CD4-positive, alpha-beta memory T cell (primary cell): ENCODE data around the gene LRPAP1. TPM values are rescaled to one million over a fixed set of nuclear protein-coding genes. Genes with fewer than 3 reads are reported as not detected.

Experiments
- CTCF ChIA-PET: fragments of 350-600 bp; sonication (Branson Sonifier 250); formaldehyde crosslinking; loops from one replicate; lab custom pipeline; 2021; ENCODE audit warnings: inconsistent platforms; ENCODE audit not compliant: partially characterized antibody; lab: Charles Lee
- POLR2A ChIA-PET: fragments of 350-600 bp; sonication (Branson Sonifier 250); formaldehyde crosslinking; loops from one replicate; lab custom pipeline; 2021; ENCODE audit not compliant: partially characterized antibody; lab: Charles Lee
- DNase-seq, 5 donors: peaks; one replicate each; pipeline versions ENCODE4 v3.0.0 to v3.0.0-alpha.2; 2020 to 2022; ENCODE audit warnings: mixed read lengths in 1 of 5
- H3K27ac ChIP-seq: one replicate; pipeline ENCODE4 v1.7.0; 2013; ENCODE audit warnings: low read depth, low read length
- H3K27me3 ChIP-seq: 2 replicates; pipeline ENCODE4 v1.7.0; 2013; ENCODE audit warnings: mild to moderate bottlenecking, low read length, moderate library complexity; ENCODE audit not compliant: insufficient read depth
- H3K36me3 ChIP-seq: 2 replicates; pipeline ENCODE4 v1.7.0; 2013; ENCODE audit warnings: mild to moderate bottlenecking, low read length, moderate library complexity; ENCODE audit not compliant: insufficient read depth
- H3K4me1 ChIP-seq: 2 replicates; pipeline ENCODE4 v1.7.0; 2013; ENCODE audit warnings: mild to moderate bottlenecking, low read length, moderate library complexity; ENCODE audit not compliant: insufficient read depth
- H3K4me3 ChIP-seq, 2 donors: one replicate each; pipeline ENCODE4 v1.7.0; 2013; ENCODE audit warnings: low read length in 2 of 2, mild to moderate bottlenecking in 1 of 2
- H3K9me3 ChIP-seq, 2 donors: one replicate each; pipeline ENCODE4 v1.7.0; 2013; ENCODE audit warnings: low read length in 2 of 2, control low read depth in 1 of 2; ENCODE audit not compliant: control insufficient read depth in 1 of 2
- H3K27ac Mint-ChIP-seq, 7 donors: one replicate each; pipeline ENCODE4 v1.8.0; 2020 to 2021; ENCODE audit warnings: mixed read lengths in 7 of 7, mild to moderate bottlenecking in 6 of 7, inconsistent platforms in 3 of 7, moderate library complexity in 3 of 7
- H3K27me3 Mint-ChIP-seq, 2 donors: one replicate each; pipeline ENCODE4 v1.8.0; 2020 to 2021; ENCODE audit warnings: mixed read lengths in 2 of 2
- H3K36me3 Mint-ChIP-seq, 2 donors: one replicate each; pipeline ENCODE4 v1.8.0; 2020 to 2021; ENCODE audit warnings: mixed read lengths in 2 of 2, inconsistent platforms in 1 of 2, mild to moderate bottlenecking in 1 of 2
- H3K4me1 Mint-ChIP-seq, 4 donors: one replicate each; pipeline ENCODE4 v1.8.0; 2020 to 2021; ENCODE audit warnings: mixed read lengths in 4 of 4, mild to moderate bottlenecking in 1 of 4
- H3K4me3 Mint-ChIP-seq, 8 donors: one replicate each; pipeline ENCODE4 v1.8.0; 2020 to 2021; ENCODE audit warnings: mixed read lengths in 8 of 8, mild to moderate bottlenecking in 7 of 8, moderate library complexity in 6 of 8, inconsistent platforms in 3 of 8
- H3K9me3 Mint-ChIP-seq, 8 donors: one replicate each; pipeline ENCODE4 v1.8.0; 2020 to 2021; ENCODE audit warnings: mixed read lengths in 8 of 8, mild to moderate bottlenecking in 5 of 8, inconsistent platforms in 3 of 8, moderate library complexity in 1 of 8
- intact Hi-C: fragments of 100-400 bp; cut with micrococcal nuclease; formaldehyde crosslinking; loops from one replicate; pipeline ENCODE4 v1.15.1; 2023
- polyA plus RNA-seq, 2 donors: library from polyadenylated mRNA; unstranded; fragments of 300-500 nt; fragmentation: Illumina TruSeq; gene quantifications; one replicate each; pipeline ENCODE4 v1.2.3, GENCODE V29; 2021
- total RNA-seq, 2 experiments: library from RNA; stranded (reverse); gene quantifications; one replicate each; pipeline ENCODE4 v1.2.3, GENCODE V29; 2021

The LRPAP1 gene
- total and polyA plus RNA-seq, 4 experiments from 2014 or later: 84.7 to 122 (median 91.1) TPM

DNA sequence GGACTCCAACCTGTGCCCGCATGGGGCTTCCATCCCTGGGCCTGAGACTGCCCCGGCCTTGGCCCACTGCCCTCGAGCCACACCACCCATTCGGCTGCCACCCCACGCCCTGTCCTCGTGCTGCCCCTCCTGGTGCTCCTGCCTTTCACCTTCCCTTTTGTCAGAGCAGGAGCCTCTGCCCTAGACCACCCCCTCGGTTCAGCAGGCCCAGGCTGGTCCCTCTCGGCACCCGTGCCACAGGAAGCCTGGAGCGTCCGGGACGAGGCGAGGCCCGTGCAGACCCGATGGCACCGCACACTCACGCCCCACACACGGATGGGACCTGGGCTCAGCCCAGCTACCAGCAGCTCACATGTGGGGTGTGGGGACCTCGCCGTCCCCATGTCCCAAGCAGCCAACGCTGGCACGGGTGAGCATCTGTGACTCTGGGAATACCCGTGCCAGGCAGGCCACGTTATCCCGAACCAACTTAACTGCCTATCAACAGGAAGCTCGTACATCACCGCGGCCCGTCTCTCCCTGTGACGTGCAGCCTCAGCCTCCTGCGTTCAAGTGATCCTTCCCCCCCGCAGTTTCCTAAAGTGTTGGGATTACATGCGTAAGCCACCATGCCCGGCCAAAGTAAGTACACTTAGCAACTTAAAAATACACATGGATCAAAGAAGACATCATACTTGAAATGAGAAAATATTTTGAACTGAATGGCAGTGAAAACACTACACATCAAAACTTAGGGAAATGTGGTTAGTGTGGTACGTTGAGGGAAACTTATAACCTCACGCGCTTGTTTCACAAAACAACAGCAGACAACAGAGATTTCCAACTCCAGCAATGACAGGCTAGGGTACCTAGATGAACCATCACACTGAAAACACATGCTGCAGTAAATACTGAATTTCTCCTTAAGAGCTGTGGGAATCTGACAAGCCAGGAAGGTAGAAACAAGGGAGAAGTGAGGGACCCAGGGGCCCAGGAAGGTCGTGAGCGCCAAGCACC lies 29.0 kb downstream of the LRPAP1 start:
- H3K36me3 Mint-ChIP-seq: peaks cover 16 to 36% of the 10 kb centered on the region in 2 donors
- H3K27me3 ChIP-seq: no peaks in the 10 kb centered on the region
- peak overlapping the region in 3 of 7 donors; percentile 2 to 70 (median 23) for H3K27ac Mint-ChIP-seq
- no peaks in the 10 kb centered on the region for H3K9me3 ChIP-seq
- ChIA-PET POLR2A (no interaction called here), CTCF (no interaction called here)
- H3K4me1 Mint-ChIP-seq: peaks cover 5 to 8% (median 7%) of the 10 kb centered on the region in 4 donors
- peaks cover 13% of the 10 kb centered on the region for H3K36me3 ChIP-seq
- H3K9me3 Mint-ChIP-seq: no peaks in the 10 kb centered on the region
- no peak overlapping the region for H3K4me3 Mint-ChIP-seq
- H3K27ac ChIP-seq: no peak overlapping the region
- no peak for DNase-seq
- H3K4me1 ChIP-seq: no peaks in the 10 kb centered on the region
- intact Hi-C loops: no loop called here
- H3K27me3 Mint-ChIP-seq: no peaks in the 10 kb centered on the region
- no peak overlapping the region for H3K4me3 ChIP-seq

DNA sequence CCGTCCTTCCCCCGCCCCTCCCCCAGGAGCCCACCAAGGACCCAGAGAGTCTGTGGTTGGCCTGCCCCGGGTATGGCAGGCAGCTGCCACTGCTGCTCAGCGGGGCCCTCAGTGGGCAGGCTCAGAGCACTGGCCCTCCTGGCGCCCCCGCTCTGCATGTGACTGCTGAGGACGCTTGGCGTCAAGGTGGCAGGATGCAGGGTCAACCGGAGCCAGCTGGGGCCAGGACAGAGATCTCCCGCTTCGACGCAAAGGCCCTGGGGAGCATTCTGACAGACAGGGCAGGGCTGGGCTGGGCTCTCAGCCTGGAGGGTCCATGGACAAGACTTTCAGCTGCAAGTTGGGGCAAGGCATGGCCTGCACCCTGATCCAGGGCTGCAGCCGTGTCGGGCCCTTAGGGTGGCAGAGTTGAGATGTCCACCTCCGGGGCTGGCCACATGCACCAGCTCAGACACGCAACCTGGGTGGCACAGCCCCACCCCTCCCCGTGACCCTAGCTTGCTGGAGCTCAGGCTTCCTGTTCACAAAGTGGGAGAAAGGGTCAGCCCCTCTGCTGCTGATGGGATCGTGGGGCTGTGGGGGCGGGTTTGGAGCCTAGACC lies 30.3 kb downstream of the LRPAP1 start:
- Histone ChIP-seq H3K36me3 (peaks cover 9% of the 10 kb centered on the region), H3K4me3 (no peak overlapping the region), H3K27ac (no peak overlapping the region), H3K27me3 (no peaks in the 10 kb centered on the region), H3K4me1 (no peaks in the 10 kb centered on the region), H3K9me3 (no peaks in the 10 kb centered on the region)
- Mint-ChIP-seq H3K4me1 (peaks cover 4 to 7% (median 5%) of the 10 kb centered on the region in 4 donors), H3K36me3 (peaks cover 6 to 25% of the 10 kb centered on the region in 2 donors), H3K27me3 (peaks cover 0 to under 1% of the 10 kb centered on the region in 2 donors), H3K9me3 (no peaks in the 10 kb centered on the region), H3K4me3 (no peak overlapping the region), H3K27ac (peak overlapping the region in 1 of 7 donors; percentile 72)
- DNase-seq: no peak
- ChIA-PET CTCF (no interaction called here), POLR2A (no interaction called here)
- intact Hi-C loops: no loop called here

DNA sequence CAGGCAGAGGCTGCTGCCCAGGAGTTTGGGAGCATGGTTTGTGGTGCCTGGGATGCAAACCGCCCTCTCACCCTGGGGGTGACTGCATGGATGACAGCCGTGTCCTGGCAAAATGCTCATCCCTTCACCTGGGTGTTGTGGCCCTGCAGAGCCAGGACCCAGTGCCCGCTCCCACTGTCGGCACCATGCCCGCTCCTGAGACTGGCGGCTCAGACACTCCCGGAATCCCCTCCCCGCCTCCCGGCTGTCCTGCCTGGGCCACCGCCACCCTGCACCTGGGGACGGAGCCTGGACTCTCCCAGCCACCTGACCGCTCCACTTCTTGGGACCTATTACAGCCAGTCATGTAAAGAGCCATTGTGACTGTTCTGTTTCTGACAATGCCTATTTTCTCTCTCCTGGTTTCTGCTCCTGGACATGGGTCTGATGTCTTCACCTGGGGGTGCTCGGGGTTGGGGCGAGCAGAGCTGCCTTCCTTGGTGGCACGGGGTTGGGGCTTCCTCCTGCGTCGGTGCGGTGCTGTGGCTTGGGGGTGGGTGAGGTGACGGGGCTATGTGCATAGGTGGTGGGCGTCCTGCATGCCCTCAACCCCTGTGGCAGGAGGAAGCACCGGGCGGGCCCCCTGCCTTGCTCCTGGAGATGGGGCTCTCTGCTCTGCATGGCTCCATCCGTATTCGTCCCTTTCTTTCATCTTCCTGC lies 30.9 kb downstream of the LRPAP1 start:
- Histone ChIP-seq H3K9me3 (no peaks in the 10 kb centered on the region), H3K36me3 (peaks cover 6% of the 10 kb centered on the region), H3K4me3 (no peak overlapping the region), H3K27ac (no peak overlapping the region), H3K4me1 (no peaks in the 10 kb centered on the region), H3K27me3 (no peaks in the 10 kb centered on the region)
- H3K36me3 Mint-ChIP-seq: peaks cover 6 to 23% of the 10 kb centered on the region in 2 donors
- ChIA-PET POLR2A (no interaction called here), CTCF (no interaction called here)
- intact Hi-C loops: no loop called here
- peak overlapping the region in 1 of 7 donors; percentile 72 for H3K27ac Mint-ChIP-seq
- peaks cover 0 to 2% of the 10 kb centered on the region in 2 donors for H3K27me3 Mint-ChIP-seq
- no peaks in the 10 kb centered on the region for H3K9me3 Mint-ChIP-seq
- peaks cover 4 to 7% (median 5%) of the 10 kb centered on the region in 4 donors for H3K4me1 Mint-ChIP-seq
- DNase-seq: no peak
- no peak overlapping the region for H3K4me3 Mint-ChIP-seq

DNA sequence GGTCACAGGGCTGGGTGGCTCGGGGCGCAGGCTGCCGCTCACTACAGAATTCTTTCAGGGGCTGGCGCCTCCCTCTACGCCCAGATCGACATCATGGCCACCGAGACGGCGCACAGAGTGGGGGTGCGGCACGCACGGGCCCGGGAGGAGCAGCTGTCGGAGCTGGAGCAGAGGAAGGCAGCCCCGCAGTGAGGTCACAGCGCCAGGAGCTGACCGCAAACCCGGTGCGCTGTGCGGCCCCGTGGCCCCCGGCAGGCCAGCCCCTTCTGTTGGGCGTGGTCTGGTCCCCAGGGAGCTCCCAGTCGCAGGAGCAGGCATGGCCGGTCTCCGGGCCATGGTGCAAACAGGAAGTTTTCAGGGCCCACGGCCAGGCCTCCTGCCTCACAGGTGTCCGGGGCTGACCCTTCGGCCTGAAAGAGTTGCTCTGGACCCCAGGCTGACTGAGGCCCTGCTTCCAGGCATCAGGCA lies 31.6 kb downstream of the LRPAP1 start:
- H3K4me1 ChIP-seq: no peaks in the 10 kb centered on the region
- Mint-ChIP-seq H3K27ac (no peak overlapping the region), H3K4me1 (peaks cover 4 to 7% (median 5%) of the 10 kb centered on the region in 4 donors), H3K4me3 (no peak overlapping the region), H3K36me3 (peaks cover 6 to 19% of the 10 kb centered on the region in 2 donors), H3K27me3 (peaks cover 0 to 2% of the 10 kb centered on the region in 2 donors), H3K9me3 (no peaks in the 10 kb centered on the region)
- no peaks in the 10 kb centered on the region for H3K9me3 ChIP-seq
- H3K36me3 ChIP-seq: peaks cover 5% of the 10 kb centered on the region
- H3K4me3 ChIP-seq: no peak overlapping the region
- POLR2A ChIA-PET: no interaction called here
- CTCF ChIA-PET: no interaction called here
- H3K27me3 ChIP-seq: no peaks in the 10 kb centered on the region
- intact Hi-C loops: no loop called here
- no peak overlapping the region for H3K27ac ChIP-seq
- no peak for DNase-seq

DNA sequence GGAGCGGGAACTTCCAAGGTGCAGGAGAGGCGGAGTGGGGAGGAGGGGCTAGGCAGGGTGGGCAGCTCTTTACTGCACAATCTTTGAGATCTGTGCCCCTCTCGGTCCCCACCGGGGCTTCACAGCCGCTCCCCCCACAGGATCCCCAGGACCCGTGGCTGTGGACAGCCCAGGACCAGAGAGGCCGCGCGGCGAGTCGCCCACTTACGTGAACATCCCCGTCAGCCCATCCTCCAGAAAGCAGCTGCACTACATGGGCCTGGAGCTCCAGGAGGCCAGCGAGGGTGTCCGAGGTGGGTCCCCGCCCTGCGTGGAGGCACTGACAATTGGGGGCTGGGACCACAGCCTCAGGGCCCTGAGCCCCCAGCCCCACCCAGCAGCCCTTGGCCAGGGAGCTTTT lies 32.1 kb downstream of the LRPAP1 start:
- Mint-ChIP-seq H3K9me3 (no peaks in the 10 kb centered on the region), H3K4me1 (peaks cover 4 to 7% (median 5%) of the 10 kb centered on the region in 4 donors), H3K27ac (no peak overlapping the region), H3K36me3 (peaks cover 6 to 15% of the 10 kb centered on the region in 2 donors), H3K4me3 (no peak overlapping the region), H3K27me3 (peaks cover 2% of the 10 kb centered on the region in 2 donors)
- DNase-seq: no peak
- ChIA-PET CTCF (no interaction called here), POLR2A (no interaction called here)
- no peaks in the 10 kb centered on the region for H3K36me3 ChIP-seq
- H3K27me3 ChIP-seq: no peaks in the 10 kb centered on the region
- H3K4me1 ChIP-seq: no peaks in the 10 kb centered on the region
- H3K9me3 ChIP-seq: no peaks in the 10 kb centered on the region
- H3K27ac ChIP-seq: no peak overlapping the region
- H3K4me3 ChIP-seq: no peak overlapping the region
- intact Hi-C loops: no loop called here

DNA sequence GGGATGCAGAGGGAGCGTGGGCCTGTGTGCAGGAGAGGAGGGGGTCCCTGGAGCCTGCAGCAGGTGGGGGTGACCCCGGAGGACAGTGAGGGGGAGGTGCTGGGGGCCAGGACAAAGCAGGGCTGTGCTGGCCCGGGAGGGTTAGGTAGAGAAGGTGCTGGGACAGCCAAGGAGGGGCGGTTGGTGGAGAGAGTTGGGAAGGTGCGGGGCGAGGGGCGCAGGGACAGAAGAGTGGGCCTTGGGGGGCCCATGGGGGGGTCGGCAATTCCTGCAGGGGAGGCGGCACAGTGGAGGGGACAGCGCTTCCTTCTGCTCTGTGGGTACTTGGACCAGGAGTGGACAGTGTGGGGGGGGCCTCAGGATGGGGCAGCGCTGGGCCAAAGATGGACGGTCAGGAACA lies 32.5 kb downstream of the LRPAP1 start:
- H3K27ac Mint-ChIP-seq: no peak overlapping the region
- H3K4me3 Mint-ChIP-seq: no peak overlapping the region
- Histone ChIP-seq H3K27me3 (no peaks in the 10 kb centered on the region), H3K4me1 (no peaks in the 10 kb centered on the region), H3K4me3 (no peak overlapping the region), H3K36me3 (no peaks in the 10 kb centered on the region), H3K27ac (no peak overlapping the region), H3K9me3 (no peaks in the 10 kb centered on the region)
- intact Hi-C loops: no loop called here
- H3K4me1 Mint-ChIP-seq: peaks cover 4 to 7% (median 5%) of the 10 kb centered on the region in 4 donors
- ChIA-PET POLR2A (no interaction called here), CTCF (no interaction called here)
- no peak for DNase-seq
- peaks cover 6 to 15% of the 10 kb centered on the region in 2 donors for H3K36me3 Mint-ChIP-seq
- H3K9me3 Mint-ChIP-seq: no peaks in the 10 kb centered on the region
- H3K27me3 Mint-ChIP-seq: peaks cover 2% of the 10 kb centered on the region in 2 donors
